Stimulated activated CD8-positive, alpha-beta memory T cell treated with anti-CD3 and anti-CD28 coated beads, Interleukin-15, amount 100 ng/mL, for 48 hours (primary cell): ENCODE data around the gene CDK2AP2.
A peak's percentile ranks its signal among the peaks of the same experiment; 100 is the strongest.
"Not testable (repeated sequence)": the region's sequence is repeated elsewhere in the genome, so short reads cannot be mapped to it uniquely, and the experiment has no call there.

Experiments used
- DNase-seq, 2 donors: peaks; one replicate each; pipeline ENCODE4 v3.0.0-alpha.2; 2020; ENCODE audit warnings: low read depth in 2 of 2

CDK2AP2 gene

GRCh38 chr11:67466367-67466766, 41.6 kb downstream of the CDK2AP2 start:
- no peak for DNase-seq

GRCh38 chr11:67465530-67465929, 42.4 kb downstream of the CDK2AP2 start:
- not testable (repeated sequence) for DNase-seq

GRCh38 chr11:67465189-67465510, 42.8 kb downstream of the CDK2AP2 start:
- no peak for DNase-seq

DNA sequence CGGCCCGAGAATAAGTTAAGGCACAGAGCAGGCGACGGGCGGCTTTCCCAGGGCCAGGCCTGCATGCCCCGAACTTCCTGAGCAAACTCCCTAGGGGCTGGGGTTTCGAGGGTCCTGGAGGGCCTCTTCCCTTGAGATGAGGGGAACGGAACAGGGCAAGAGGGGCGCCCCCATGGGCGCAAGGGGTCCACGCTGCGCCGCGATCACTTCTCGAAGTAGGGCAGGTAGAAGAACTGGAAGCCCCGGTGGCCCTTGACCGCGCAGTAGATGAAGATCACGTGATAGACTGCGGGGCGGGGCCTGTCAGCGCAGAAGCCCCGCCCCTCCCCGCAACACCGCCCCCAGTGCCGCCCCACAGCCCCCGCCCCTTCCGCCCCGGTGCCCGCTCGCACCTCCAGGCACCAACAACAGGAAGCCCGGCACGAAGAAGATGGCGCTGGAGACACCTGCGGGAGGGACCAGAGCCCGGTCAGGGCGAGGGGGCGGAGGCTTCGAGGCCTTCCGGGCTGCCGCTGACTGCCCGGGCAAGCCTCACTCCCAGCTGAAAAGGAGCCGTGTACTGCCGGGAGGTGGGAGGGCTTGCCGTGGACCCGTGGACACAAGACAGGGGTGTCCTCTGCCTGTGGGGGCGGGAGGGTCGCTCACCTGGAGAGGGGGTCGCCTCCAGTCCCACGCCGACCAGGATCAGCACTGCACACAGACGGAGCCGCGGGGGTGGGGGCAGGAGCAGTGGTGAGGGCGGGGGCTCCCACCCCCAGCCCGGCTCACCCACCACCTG, 43.4 kb downstream of the CDK2AP2 start:
- DNase-seq: peak; percentile 88

DNA sequence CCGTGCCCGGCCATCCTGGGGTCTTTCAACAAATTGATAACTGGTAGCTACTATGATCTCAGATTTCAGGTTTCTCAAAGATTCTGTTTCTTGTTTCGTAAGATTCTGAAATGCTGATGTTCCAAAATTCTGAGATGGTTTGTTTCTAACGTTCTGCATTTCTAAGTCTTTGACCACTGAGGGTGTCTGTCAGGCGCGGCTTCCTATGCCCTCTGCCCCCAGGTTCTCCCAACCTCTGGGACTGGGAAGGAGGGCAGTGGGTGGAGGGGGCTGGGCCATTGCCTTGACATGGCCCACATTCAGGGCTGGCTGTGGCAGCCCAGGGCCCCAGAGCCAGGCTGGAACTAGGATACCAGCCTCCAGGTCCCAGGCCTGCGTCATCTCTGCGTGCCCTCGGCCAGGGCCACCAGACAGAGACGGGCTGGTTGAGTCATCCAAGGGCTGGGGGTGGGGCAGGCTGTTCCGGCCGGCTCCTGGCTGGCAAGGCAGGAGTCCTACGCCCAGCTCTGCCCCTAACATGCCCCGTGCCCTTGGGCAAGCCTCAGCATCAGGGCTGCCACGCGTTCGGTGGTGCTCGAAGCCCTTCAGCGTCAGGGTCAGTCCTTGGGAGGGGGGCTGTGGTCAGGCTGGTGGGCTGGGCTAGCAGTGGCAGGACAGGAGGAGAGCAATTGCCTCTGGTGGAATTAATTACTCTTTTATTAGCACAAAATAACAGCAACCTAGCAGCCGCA, 44.1 kb downstream of the CDK2AP2 start:
- DNase-seq: no peak

DNA sequence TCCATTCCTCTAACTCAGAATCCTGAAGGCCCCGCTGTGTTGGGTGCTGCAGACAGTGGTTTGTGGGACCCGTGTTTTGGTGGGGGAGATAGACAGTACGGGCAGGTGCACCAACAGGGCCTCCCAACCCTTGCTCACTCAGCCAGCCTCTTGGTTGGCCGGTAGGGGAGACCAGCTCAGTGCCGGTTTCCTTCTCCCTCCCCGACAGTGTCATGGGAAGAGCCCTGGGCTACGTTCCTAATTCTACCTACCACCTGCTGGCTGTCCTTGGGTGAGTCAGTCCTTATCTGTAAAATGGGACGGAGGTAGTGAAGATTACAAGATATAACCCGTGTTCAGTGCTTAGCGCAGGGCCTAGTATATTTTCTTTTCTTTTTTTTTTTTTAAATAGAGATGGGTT, 44.8 kb downstream of the CDK2AP2 start:
- no peak for DNase-seq

- DNase-seq: no peak
Observed at GRCh38 chr11:67458266-67458665, 49.7 kb downstream of the CDK2AP2 start.

DNA sequence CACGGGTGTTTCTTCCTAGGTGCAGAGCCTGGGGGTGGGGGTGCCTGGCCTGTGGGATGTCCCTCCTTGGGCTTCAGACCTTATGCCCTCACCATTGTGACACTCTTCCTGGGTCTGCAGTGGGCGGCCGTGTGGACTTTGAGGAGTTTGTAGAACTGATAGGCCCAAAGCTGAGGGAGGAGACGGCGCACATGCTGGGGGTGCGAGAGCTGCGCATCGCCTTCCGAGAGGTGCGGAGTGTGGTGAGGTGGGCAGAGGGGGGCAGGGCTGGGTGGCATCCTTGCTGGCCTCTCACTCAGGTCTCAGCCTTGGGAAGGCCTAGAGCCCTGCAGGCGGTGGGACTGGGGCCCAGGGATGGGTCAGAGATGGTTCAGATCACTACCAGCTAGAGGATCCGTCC, 50.5 kb downstream of the CDK2AP2 start:
- DNase-seq: no peak
